ENCODE measurements around the gene DNAJC6.
"Not testable (repeated sequence)": the region's sequence is repeated elsewhere in the genome, so short reads cannot be mapped to it uniquely, and the experiment has no call there.

DNAJC6 gene

GRCh38 chr1:65377496-65378246, 68.3 kb downstream of the DNAJC6 start:
- TF ChIP-seq CTCF (conservative IDR thresholded peaks at IDR 0.05; ENCODE audit: low read depth, low read length): no peak
- no peak overlapping the region for H3K4me3 ChIP-seq (IDR thresholded peaks at IDR 0.05; ENCODE audit: insufficient read depth, low read depth, low read length)
- no peak overlapping the region for H3K27ac ChIP-seq
- H3K27me3 ChIP-seq (ENCODE audit: insufficient read depth, low read depth): no peaks in the 10 kb centered on the region
- peaks cover 4% of the 10 kb centered on the region for H3K4me1 ChIP-seq (ENCODE audit: low read depth, poor library complexity, severe bottlenecking)
- H3K9ac ChIP-seq: no peak overlapping the region
- no peaks in the 10 kb centered on the region for H3K36me3 ChIP-seq (ENCODE audit: insufficient read depth)
- no peak overlapping the region for H3K4me2 ChIP-seq
- no peaks in the 10 kb centered on the region for H3K79me2 ChIP-seq (ENCODE audit: insufficient read depth, low read depth)
- H2AFZ ChIP-seq (ENCODE audit: low read depth): no peak overlapping the region
- H4K20me1 ChIP-seq (ENCODE audit: insufficient read depth): no peaks in the 10 kb centered on the region

- Histone ChIP-seq H2AFZ (ENCODE audit: low read depth) (no peak overlapping the region), H3K9ac (no peak overlapping the region), H3K36me3 (ENCODE audit: insufficient read depth) (no peaks in the 10 kb centered on the region), H3K4me3 (IDR thresholded peaks at IDR 0.05; ENCODE audit: insufficient read depth, low read depth, low read length) (no peak overlapping the region), H3K4me1 (ENCODE audit: low read depth, poor library complexity, severe bottlenecking) (no peaks in the 10 kb centered on the region), H3K27ac (no peak overlapping the region), H4K20me1 (ENCODE audit: insufficient read depth) (no peaks in the 10 kb centered on the region), H3K27me3 (ENCODE audit: insufficient read depth, low read depth) (no peaks in the 10 kb centered on the region), H3K79me2 (ENCODE audit: insufficient read depth, low read depth) (no peaks in the 10 kb centered on the region), H3K4me2 (no peak overlapping the region)
- no peak for TF ChIP-seq CTCF (conservative IDR thresholded peaks at IDR 0.05; ENCODE audit: low read depth, low read length)
Measured at GRCh38 chr1:65378247-65378946, 69.1 kb downstream of the DNAJC6 start.

- H3K79me2 ChIP-seq (ENCODE audit: insufficient read depth, low read depth); H3K4me2 ChIP-seq; H3K9ac ChIP-seq; H2AFZ ChIP-seq (ENCODE audit: low read depth); H4K20me1 ChIP-seq (ENCODE audit: insufficient read depth); H3K27me3 ChIP-seq (ENCODE audit: insufficient read depth, low read depth); H3K27ac ChIP-seq; H3K4me1 ChIP-seq (ENCODE audit: low read depth, poor library complexity, severe bottlenecking); H3K36me3 ChIP-seq (ENCODE audit: insufficient read depth); H3K4me3 ChIP-seq (IDR thresholded peaks at IDR 0.05; ENCODE audit: insufficient read depth, low read depth, low read length): not testable (repeated sequence)
Measured at GRCh38 chr1:65384426-65384825, 75.1 kb downstream of the DNAJC6 start.

GRCh38 chr1:65386439-65386838, 77.1 kb downstream of the DNAJC6 start:
- Histone ChIP-seq H2AFZ (ENCODE audit: low read depth) (no peak overlapping the region), H3K27ac (no peak overlapping the region), H3K4me1 (ENCODE audit: low read depth, poor library complexity, severe bottlenecking) (no peaks in the 10 kb centered on the region), H3K9ac (no peak overlapping the region), H3K4me3 (IDR thresholded peaks at IDR 0.05; ENCODE audit: insufficient read depth, low read depth, low read length) (no peak overlapping the region), H3K4me2 (no peak overlapping the region), H4K20me1 (ENCODE audit: insufficient read depth) (no peaks in the 10 kb centered on the region), H3K27me3 (ENCODE audit: insufficient read depth, low read depth) (no peaks in the 10 kb centered on the region), H3K36me3 (ENCODE audit: insufficient read depth) (no peaks in the 10 kb centered on the region), H3K79me2 (ENCODE audit: insufficient read depth, low read depth) (no peaks in the 10 kb centered on the region)
- TF ChIP-seq CTCF (conservative IDR thresholded peaks at IDR 0.05; ENCODE audit: low read depth, low read length): no peak

- H3K36me3 ChIP-seq (ENCODE audit: insufficient read depth): no peaks in the 10 kb centered on the region
- no peaks in the 10 kb centered on the region for H3K27me3 ChIP-seq (ENCODE audit: insufficient read depth, low read depth)
- no peaks in the 10 kb centered on the region for H3K4me1 ChIP-seq (ENCODE audit: low read depth, poor library complexity, severe bottlenecking)
- H3K27ac ChIP-seq: no peak overlapping the region
- H3K4me3 ChIP-seq (IDR thresholded peaks at IDR 0.05; ENCODE audit: insufficient read depth, low read depth, low read length): no peak overlapping the region
- H4K20me1 ChIP-seq (ENCODE audit: insufficient read depth): no peaks in the 10 kb centered on the region
- no peak overlapping the region for H2AFZ ChIP-seq (ENCODE audit: low read depth)
- TF ChIP-seq CTCF (conservative IDR thresholded peaks at IDR 0.05; ENCODE audit: low read depth, low read length): no peak
- H3K4me2 ChIP-seq: no peak overlapping the region
- H3K9ac ChIP-seq: no peak overlapping the region
- no peaks in the 10 kb centered on the region for H3K79me2 ChIP-seq (ENCODE audit: insufficient read depth, low read depth)
Measured at GRCh38 chr1:65387821-65388220, 78.5 kb downstream of the DNAJC6 start.

Data from KMS-11 (cell line).